ENCODE results near the gene ZNF30.

GRCh38 chr19:34953092-34953491, 26.4 kb downstream of the ZNF30 start:
- no peak for TF ChIP-seq CTCF (IDR thresholded peaks at IDR 0.05)
- TF ChIP-seq POLR2A (IDR thresholded peaks at IDR 0.05) = no peak

Measured in uterus (tissue), 2 donors.